ENCODE measurements around the gene UFC1. TPM values are rescaled to one million over a fixed set of nuclear protein-coding genes. Genes with fewer than 3 reads are reported as not detected.

Gene UFC1
- total and polyA plus RNA-seq, 2 of the 13 experiments (the other 11 are each of a cell fraction or from before 2014, with no cell fraction given): 72.8 to 85.2 TPM

DNA sequence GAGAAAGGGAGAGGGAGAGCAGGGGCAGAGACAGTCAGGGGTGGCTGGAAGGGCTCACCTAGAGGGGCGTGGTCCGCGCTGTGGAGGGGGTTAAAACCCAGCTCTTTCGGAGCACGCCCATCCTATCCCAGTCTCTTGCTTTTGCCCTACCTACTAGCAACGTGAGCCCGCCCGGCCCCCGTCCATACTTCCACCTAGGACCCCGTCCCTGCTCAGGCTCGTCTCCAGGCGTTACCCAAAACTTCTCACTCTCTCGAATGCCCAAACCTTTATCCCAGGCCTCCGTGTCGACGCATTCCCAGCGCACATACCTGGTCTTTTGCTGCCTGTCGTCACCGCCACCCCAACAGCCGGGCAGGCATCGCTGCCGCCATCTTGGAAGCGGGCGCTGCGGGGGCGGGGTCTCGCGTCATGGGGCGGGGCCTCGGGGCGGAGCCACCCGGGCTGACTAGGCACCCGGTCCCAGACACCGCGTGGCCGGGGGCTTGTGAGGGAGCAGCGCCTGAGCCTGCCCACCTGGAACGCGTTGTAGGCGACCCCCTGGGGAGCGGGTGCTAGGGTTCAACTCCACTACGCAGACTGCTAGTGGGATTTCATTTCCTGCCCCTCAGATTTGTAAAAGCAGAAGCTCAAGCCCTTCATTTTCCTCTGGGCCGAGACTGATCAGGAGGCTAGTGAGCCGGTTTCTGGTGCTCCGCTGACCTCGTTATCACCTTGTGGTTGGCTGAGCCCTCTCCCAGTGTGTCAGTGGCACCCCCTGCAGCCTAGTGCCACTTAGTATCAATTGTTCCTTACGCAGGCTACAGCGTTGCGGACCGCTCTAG lies 23.5 kb downstream of the UFC1 start, which contains the start of gene B4GALT3 (continued):
- TF ChIP-seq, protein P1, sequence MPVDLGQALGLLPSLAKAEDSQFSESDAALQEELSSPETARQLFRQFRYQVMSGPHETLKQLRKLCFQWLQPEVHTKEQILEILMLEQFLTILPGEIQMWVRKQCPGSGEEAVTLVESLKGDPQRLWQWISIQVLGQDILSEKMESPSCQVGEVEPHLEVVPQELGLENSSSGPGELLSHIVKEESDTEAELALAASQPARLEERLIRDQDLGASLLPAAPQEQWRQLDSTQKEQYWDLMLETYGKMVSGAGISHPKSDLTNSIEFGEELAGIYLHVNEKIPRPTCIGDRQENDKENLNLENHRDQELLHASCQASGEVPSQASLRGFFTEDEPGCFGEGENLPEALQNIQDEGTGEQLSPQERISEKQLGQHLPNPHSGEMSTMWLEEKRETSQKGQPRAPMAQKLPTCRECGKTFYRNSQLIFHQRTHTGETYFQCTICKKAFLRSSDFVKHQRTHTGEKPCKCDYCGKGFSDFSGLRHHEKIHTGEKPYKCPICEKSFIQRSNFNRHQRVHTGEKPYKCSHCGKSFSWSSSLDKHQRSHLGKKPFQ (CRISPR knock-in tag; IDR thresholded peaks at IDR 0.05; ENCODE audit: insufficient replicate concordance): no peak
- TF ChIP-seq GTF3A (CRISPR knock-in tag; conservative IDR thresholded peaks at IDR 0.05) (0 out of 2 replicates have a peak, but pooled peaks have one; percentile 85), ZNF766 (CRISPR knock-in tag; IDR thresholded peaks at IDR 0.05; ENCODE audit: borderline replicate concordance) (no peak), KAT8 (CRISPR knock-in tag; IDR thresholded peaks at IDR 0.05) (peak; percentile 81), MIER2 (CRISPR knock-in tag; IDR thresholded peaks at IDR 0.05) (no peak; the same call in 1 of the 2 replicates), ZNF30 (CRISPR knock-in tag; IDR thresholded peaks at IDR 0.05) (no peak), NR2F1 (CRISPR knock-in tag; IDR thresholded peaks at IDR 0.05) (peak; percentile 17 to 85; a peak in 2 of 4 replicates), FIP1L1 (IDR thresholded peaks at IDR 0.05; ENCODE audit: borderline replicate concordance, insufficient read depth, low read depth, low read length) (no peak), NFYB (CRISPR knock-in tag; IDR thresholded peaks at IDR 0.05) (peak; percentile 45; the same call in 1 of the 2 replicates), ATM (IDR thresholded peaks at IDR 0.05; ENCODE audit: borderline replicate concordance) (no peak), NCOR1 (IDR thresholded peaks at IDR 0.05; ENCODE audit: borderline replicate concordance, low read length) (no peak), KDM3A (CRISPR knock-in tag; IDR thresholded peaks at IDR 0.05; ENCODE audit: low read depth) (peak; percentile 68; the same call in 1 of the 2 replicates), ZFP36L2 (CRISPR knock-in tag; IDR thresholded peaks at IDR 0.05) (peak; percentile 71; the same call in 1 of the 2 replicates), CCDC6 (CRISPR knock-in tag; IDR thresholded peaks at IDR 0.05) (no peak), ELF3 (CRISPR knock-in tag; IDR thresholded peaks at IDR 0.05) (0 out of 2 replicates have a peak, but pooled peaks have one; percentile 33)
- TF ChIP-seq, protein P2, sequence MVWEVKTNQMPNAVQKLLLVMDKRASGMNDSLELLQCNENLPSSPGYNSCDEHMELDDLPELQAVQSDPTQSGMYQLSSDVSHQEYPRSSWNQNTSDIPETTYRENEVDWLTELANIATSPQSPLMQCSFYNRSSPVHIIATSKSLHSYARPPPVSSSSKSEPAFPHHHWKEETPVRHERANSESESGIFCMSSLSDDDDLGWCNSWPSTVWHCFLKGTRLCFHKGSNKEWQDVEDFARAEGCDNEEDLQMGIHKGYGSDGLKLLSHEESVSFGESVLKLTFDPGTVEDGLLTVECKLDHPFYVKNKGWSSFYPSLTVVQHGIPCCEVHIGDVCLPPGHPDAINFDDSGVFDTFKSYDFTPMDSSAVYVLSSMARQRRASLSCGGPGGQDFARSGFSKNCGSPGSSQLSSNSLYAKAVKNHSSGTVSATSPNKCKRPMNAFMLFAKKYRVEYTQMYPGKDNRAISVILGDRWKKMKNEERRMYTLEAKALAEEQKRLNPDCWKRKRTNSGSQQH (CRISPR knock-in tag; IDR thresholded peaks at IDR 0.05; ENCODE audit: low read depth): peak; percentile 50; the same call in 1 of the 2 replicates
- TF ChIP-seq, protein P3, sequence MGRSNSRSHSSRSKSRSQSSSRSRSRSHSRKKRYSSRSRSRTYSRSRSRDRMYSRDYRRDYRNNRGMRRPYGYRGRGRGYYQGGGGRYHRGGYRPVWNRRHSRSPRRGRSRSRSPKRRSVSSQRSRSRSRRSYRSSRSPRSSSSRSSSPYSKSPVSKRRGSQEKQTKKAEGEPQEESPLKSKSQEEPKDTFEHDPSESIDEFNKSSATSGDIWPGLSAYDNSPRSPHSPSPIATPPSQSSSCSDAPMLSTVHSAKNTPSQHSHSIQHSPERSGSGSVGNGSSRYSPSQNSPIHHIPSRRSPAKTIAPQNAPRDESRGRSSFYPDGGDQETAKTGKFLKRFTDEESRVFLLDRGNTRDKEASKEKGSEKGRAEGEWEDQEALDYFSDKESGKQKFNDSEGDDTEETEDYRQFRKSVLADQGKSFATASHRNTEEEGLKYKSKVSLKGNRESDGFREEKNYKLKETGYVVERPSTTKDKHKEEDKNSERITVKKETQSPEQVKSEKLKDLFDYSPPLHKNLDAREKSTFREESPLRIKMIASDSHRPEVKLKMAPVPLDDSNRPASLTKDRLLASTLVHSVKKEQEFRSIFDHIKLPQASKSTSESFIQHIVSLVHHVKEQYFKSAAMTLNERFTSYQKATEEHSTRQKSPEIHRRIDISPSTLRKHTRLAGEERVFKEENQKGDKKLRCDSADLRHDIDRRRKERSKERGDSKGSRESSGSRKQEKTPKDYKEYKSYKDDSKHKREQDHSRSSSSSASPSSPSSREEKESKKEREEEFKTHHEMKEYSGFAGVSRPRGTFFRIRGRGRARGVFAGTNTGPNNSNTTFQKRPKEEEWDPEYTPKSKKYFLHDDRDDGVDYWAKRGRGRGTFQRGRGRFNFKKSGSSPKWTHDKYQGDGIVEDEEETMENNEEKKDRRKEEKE (IDR thresholded peaks at IDR 0.05): no peak
- TF ChIP-seq, protein P4, sequence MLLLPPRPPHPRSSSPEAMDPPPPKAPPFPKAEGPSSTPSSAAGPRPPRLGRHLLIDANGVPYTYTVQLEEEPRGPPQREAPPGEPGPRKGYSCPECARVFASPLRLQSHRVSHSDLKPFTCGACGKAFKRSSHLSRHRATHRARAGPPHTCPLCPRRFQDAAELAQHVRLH (CRISPR knock-in tag; IDR thresholded peaks at IDR 0.05; ENCODE audit: borderline replicate concordance, low read depth): peak; percentile 56; the same call in 1 of the 2 replicates
- TF ChIP-seq, protein P5, sequence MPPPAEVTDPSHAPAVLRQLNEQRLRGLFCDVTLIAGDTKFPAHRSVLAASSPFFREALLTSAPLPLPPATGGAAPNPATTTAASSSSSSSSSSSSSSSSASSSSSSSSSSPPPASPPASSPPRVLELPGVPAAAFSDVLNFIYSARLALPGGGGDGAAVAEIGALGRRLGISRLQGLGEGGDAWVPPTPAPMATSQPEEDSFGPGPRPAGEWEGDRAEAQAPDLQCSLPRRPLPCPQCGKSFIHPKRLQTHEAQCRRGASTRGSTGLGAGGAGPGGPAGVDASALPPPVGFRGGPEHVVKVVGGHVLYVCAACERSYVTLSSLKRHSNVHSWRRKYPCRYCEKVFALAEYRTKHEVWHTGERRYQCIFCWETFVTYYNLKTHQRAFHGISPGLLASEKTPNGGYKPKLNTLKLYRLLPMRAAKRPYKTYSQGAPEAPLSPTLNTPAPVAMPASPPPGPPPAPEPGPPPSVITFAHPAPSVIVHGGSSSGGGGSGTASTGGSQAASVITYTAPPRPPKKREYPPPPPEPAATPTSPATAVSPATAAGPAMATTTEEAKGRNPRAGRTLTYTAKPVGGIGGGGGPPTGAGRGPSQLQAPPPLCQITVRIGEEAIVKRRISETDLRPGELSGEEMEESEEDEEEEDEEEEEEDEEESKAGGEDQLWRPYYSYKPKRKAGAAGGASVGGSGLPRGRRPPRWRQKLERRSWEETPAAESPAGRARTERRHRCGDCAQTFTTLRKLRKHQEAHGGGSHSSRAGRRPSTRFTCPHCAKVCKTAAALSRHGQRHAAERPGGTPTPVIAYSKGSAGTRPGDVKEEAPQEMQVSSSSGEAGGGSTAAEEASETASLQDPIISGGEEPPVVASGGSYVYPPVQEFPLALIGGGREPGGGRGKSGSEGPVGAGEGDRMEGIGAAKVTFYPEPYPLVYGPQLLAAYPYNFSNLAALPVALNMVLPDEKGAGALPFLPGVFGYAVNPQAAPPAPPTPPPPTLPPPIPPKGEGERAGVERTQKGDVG (CRISPR knock-in tag; IDR thresholded peaks at IDR 0.05; ENCODE audit: borderline replicate concordance): 0 out of 2 replicates have a peak, but pooled peaks have one; percentile 39

All from HepG2 (cell line).